SK-N-SH (cell line): ENCODE data around the gene GYPC. TPM values are rescaled to one million over a fixed set of nuclear protein-coding genes. Genes with fewer than 3 reads are reported as not detected.

ENCODE experiments used
- CTCF ChIA-PET: fragments of 300-600, 350-600 bp; formaldehyde crosslinking; extraction: SDS; loops from one replicate; lab custom pipeline; 2021; lab: Yijun Ruan, JAX
- POLR2A ChIA-PET: fragments of 350-600 bp; sonication (Branson Sonifier 250); formaldehyde crosslinking; extraction: SDS; loops from one replicate; lab custom pipeline; 2020; ENCODE audit warnings: antibody characterized with exemption, inconsistent platforms; lab: Yijun Ruan, JAX
- DNase-seq: peaks from one replicate; pipeline ENCODE4 v3.0.0; 2012
- H2AFZ ChIP-seq: fragments of 200-600 bp; sonication (generic); 2 replicates; pipeline ENCODE4 v1.8.1; 2016; ENCODE audit warnings: antibody characterized with exemption, mild to moderate bottlenecking, low read depth
- H3F3A ChIP-seq: fragments of 200-600 bp; sonication (generic); replicated peaks from 2 replicates; pipeline ENCODE3; 2016; ENCODE audit warnings: antibody characterized with exemption, mild to moderate bottlenecking; ENCODE audit not compliant: insufficient read depth
- H3K27ac ChIP-seq, 2 experiments: fragments of 200-500 bp in 1 of 2; fragments of 200-600 bp in 1 of 2; sonication (Bioruptor generic) in 1 of 2; sonication (generic), shearing (Covaris generic) in 1 of 2; 2 replicates each; pipeline versions ENCODE4 v1.5.1 to v1.6.1; 2014 to 2016; ENCODE audit warnings: low read depth in 2 of 2, inconsistent platforms in 1 of 2, low read length in 1 of 2, mild to moderate bottlenecking in 1 of 2, mixed read lengths in 1 of 2
- H3K27me3 ChIP-seq: fragments of 200-600 bp; sonication (generic), shearing (Covaris generic); 2 replicates; pipeline ENCODE4 v1.6.1; 2016; ENCODE audit warnings: mixed run types; ENCODE audit not compliant: insufficient read depth
- H3K36me3 ChIP-seq, 2 experiments: fragments of 200-500 bp in 1 of 2; fragments of 200-600 bp in 1 of 2; sonication (Bioruptor generic) in 1 of 2; sonication (generic) in 1 of 2; replicated peaks in 1 of 2; 2 replicates each; pipeline versions ENCODE3 to v1.5.1; 2014 to 2016; ENCODE audit warnings: low read length in 1 of 2, mild to moderate bottlenecking in 1 of 2; ENCODE audit not compliant: insufficient read depth in 2 of 2, control insufficient read depth in 1 of 2
- H3K4me1 ChIP-seq, 2 experiments: fragments of 200-500 bp in 1 of 2; fragments of 200-600 bp in 1 of 2; sonication (Bioruptor generic) in 1 of 2; sonication (generic), shearing (Covaris generic) in 1 of 2; 2 replicates each; pipeline versions ENCODE4 v1.5.1 to v1.6.1; 2014 to 2016; ENCODE audit warnings: low read depth in 1 of 2, low read length in 1 of 2, mixed run types in 1 of 2; ENCODE audit not compliant: insufficient read depth in 2 of 2, control insufficient read depth in 1 of 2
- H3K4me2 ChIP-seq: fragments of 200-600 bp; sonication (generic), shearing (Covaris generic); 2 replicates; pipeline ENCODE4 v1.6.1; 2017; ENCODE audit warnings: mixed run types
- H3K4me3 ChIP-seq, 2 experiments: fragments of 200-500 bp in 1 of 2; fragments of 200-600 bp in 1 of 2; sonication (Bioruptor generic) in 1 of 2; sonication (generic), shearing (Covaris generic) in 1 of 2; 2 replicates each; pipeline versions ENCODE4 v1.5.1 to v1.8.1; 2014 to 2016; ENCODE audit warnings: low read depth in 2 of 2, inconsistent platforms in 1 of 2, low read length in 1 of 2, mild to moderate bottlenecking in 1 of 2, mixed read lengths in 1 of 2, moderate library complexity in 1 of 2
- H3K79me2 ChIP-seq: fragments of 200-600 bp; sonication (generic); 2 replicates; pipeline ENCODE4 v1.8.1; 2017; ENCODE audit warnings: mild to moderate bottlenecking; ENCODE audit not compliant: insufficient read depth
- H3K9ac ChIP-seq: fragments of 200-600 bp; sonication (generic); 2 replicates; pipeline ENCODE4 v1.6.1; 2017; ENCODE audit warnings: mixed run types
- H3K9me2 ChIP-seq: fragments of 200-600 bp; sonication (generic); 2 replicates; pipeline ENCODE4 v1.6.1; 2017; ENCODE audit warnings: mixed run types
- H3K9me3 ChIP-seq: fragments of 200-600 bp; sonication (generic); 2 replicates; pipeline ENCODE4 v1.6.1; 2017; ENCODE audit warnings: mixed run types, mild to moderate bottlenecking, moderate library complexity
- H4K20me1 ChIP-seq: fragments of 200-600 bp; sonication (generic); 2 replicates; pipeline ENCODE4 v1.6.1; 2017; ENCODE audit warnings: mild to moderate bottlenecking, mixed run types; ENCODE audit not compliant: insufficient read depth
- ELF1 ChIP-seq: IDR thresholded peaks from 2 replicates; pipeline ENCODE4 v1.4.0; 2012
- EP300 ChIP-seq, 2 experiments: IDR thresholded peaks; 2 replicates each; pipeline versions ENCODE4 v1.4.0 to v1.6.1; 2012; ENCODE audit warnings: borderline replicate concordance in 1 of 2, low read depth in 1 of 2, low read length in 1 of 2
- EZH2phosphoT487 ChIP-seq: fragments of 200-600 bp; sonication (generic); IDR thresholded peaks from 2 replicates; pipeline ENCODE4 v1.6.1; 2017; ENCODE audit warnings: low read depth, mixed run types, mild to moderate bottlenecking, antibody characterized with exemption, moderate library complexity, borderline replicate concordance
- FOXJ3 ChIP-seq: sonication (generic); formaldehyde crosslinking; IDR thresholded peaks from 2 replicates; pipeline ENCODE4 v1.5.1; 2020; ENCODE audit warnings: mild to moderate bottlenecking, missing genetic modification reagents
- GATA2 ChIP-seq: sonication (generic); formaldehyde crosslinking; IDR thresholded peaks from 2 replicates; pipeline ENCODE4 v1.5.0; 2020; ENCODE audit warnings: mild to moderate bottlenecking, missing genetic modification reagents
- POLR2AphosphoS5 ChIP-seq: IDR thresholded peaks from 2 replicates; pipeline ENCODE4 v1.6.1; 2012; ENCODE audit warnings: low read depth, low read length
- RCOR1 ChIP-seq: fragments of 150-350 bp; IDR thresholded peaks from 2 replicates; pipeline ENCODE4 v1.6.1; 2017; ENCODE audit warnings: antibody characterized with exemption, low read length
- TAF1 ChIP-seq: IDR thresholded peaks from 2 replicates; pipeline ENCODE4 v1.6.1; 2012; ENCODE audit warnings: low read depth, mild to moderate bottlenecking, low read length, moderate library complexity, borderline replicate concordance
- TEAD4 ChIP-seq: IDR thresholded peaks from 2 replicates; pipeline ENCODE4 v1.4.0; 2012; ENCODE audit warnings: mild to moderate bottlenecking, borderline replicate concordance; ENCODE audit not compliant: insufficient read depth
- WGBS: methylation state at CpG from one replicate; pipeline ENCODE4 v1.1.6; 2017; ENCODE audit warnings: low lambda C conversion rate; 5-methylcytosine and 5-hydroxymethylcytosine counted together
- polyA plus RNA-seq, 3 experiments: library from polyadenylated mRNA; depleted of rRNA; stranded (reverse); fragments of >200 nt; gene quantifications; 2 replicates each; pipeline ENCODE4 v1.2.3, GENCODE V29; 2012
- TF ChIP-seq, protein P1 (sequence below): fragments of 150-350 bp; IDR thresholded peaks from 2 replicates; pipeline ENCODE4 v1.6.1; 2016; ENCODE audit warnings: mild to moderate bottlenecking, low read depth, low read length
- TF ChIP-seq, protein P2 (sequence below): IDR thresholded peaks from 2 replicates; pipeline ENCODE4; 2012
- TF ChIP-seq, protein P3 (sequence below): IDR thresholded peaks from 2 replicates; pipeline ENCODE4 v1.6.1; 2012; ENCODE audit warnings: mild to moderate bottlenecking, low read depth, low read length, moderate library complexity
- TF ChIP-seq, protein P4 (sequence below): IDR thresholded peaks from 2 replicates; pipeline ENCODE4 v1.4.0; 2012; ENCODE audit warnings: low read depth

The GYPC gene
- polyA plus RNA-seq, 1 of the 3 experiments (the other 2 are of a cell fraction) = not detected

DNA sequence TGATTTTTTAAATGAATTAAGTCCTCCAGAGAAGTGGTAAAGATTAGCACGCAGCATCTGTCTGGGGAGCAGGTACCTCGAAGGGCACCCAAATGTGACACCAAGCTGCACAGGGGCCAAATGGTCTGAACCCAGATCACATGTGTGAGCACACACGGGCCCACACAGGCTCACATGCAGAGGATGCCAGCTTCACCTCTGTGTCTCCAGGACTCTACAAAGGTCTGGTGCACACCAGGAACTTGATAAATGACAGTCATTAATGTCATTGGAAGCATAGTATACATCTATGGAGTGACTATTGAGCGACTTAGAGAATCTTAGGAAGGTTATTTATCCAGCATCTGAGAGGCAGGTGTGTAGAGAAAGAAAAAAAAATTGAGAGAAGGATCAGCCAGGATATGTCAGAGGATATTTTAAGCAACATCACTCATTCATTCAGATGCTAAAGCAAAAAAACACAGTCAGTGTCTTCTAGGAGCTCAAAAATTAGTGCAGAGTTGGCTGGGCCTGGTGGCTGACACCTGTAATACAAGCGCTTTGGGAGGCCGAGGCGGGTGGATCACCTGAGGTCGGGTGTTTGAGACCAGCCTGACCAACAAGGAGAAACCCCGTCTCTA is 23.2 kb downstream of the GYPC start:
- CTCF ChIA-PET = no interaction called here

More for the DNA sequence above, 23.2 kb downstream of the GYPC start:
- TF ChIP-seq TEAD4 (no peak), ELF1 (no peak), GATA2 (CRISPR knock-in tag) (no peak), FOXJ3 (no peak), EZH2phosphoT487 (no peak), EP300 (IDR thresholded peaks at IDR 0.05; ENCODE audit: borderline replicate concordance in 1 of 2, low read depth in 1 of 2, low read length in 1 of 2) (no peak), RCOR1 (no peak), TAF1 (no peak), POLR2AphosphoS5 (no peak)
- TF ChIP-seq, protein P1, sequence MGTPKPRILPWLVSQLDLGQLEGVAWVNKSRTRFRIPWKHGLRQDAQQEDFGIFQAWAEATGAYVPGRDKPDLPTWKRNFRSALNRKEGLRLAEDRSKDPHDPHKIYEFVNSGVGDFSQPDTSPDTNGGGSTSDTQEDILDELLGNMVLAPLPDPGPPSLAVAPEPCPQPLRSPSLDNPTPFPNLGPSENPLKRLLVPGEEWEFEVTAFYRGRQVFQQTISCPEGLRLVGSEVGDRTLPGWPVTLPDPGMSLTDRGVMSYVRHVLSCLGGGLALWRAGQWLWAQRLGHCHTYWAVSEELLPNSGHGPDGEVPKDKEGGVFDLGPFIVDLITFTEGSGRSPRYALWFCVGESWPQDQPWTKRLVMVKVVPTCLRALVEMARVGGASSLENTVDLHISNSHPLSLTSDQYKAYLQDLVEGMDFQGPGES = no peak
- TF ChIP-seq, protein P2, sequence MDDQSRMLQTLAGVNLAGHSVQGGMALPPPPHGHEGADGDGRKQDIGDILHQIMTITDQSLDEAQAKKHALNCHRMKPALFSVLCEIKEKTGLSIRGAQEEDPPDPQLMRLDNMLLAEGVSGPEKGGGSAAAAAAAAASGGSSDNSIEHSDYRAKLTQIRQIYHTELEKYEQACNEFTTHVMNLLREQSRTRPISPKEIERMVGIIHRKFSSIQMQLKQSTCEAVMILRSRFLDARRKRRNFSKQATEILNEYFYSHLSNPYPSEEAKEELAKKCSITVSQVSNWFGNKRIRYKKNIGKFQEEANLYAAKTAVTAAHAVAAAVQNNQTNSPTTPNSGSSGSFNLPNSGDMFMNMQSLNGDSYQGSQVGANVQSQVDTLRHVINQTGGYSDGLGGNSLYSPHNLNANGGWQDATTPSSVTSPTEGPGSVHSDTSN = no peak
- TF ChIP-seq, protein P3, sequence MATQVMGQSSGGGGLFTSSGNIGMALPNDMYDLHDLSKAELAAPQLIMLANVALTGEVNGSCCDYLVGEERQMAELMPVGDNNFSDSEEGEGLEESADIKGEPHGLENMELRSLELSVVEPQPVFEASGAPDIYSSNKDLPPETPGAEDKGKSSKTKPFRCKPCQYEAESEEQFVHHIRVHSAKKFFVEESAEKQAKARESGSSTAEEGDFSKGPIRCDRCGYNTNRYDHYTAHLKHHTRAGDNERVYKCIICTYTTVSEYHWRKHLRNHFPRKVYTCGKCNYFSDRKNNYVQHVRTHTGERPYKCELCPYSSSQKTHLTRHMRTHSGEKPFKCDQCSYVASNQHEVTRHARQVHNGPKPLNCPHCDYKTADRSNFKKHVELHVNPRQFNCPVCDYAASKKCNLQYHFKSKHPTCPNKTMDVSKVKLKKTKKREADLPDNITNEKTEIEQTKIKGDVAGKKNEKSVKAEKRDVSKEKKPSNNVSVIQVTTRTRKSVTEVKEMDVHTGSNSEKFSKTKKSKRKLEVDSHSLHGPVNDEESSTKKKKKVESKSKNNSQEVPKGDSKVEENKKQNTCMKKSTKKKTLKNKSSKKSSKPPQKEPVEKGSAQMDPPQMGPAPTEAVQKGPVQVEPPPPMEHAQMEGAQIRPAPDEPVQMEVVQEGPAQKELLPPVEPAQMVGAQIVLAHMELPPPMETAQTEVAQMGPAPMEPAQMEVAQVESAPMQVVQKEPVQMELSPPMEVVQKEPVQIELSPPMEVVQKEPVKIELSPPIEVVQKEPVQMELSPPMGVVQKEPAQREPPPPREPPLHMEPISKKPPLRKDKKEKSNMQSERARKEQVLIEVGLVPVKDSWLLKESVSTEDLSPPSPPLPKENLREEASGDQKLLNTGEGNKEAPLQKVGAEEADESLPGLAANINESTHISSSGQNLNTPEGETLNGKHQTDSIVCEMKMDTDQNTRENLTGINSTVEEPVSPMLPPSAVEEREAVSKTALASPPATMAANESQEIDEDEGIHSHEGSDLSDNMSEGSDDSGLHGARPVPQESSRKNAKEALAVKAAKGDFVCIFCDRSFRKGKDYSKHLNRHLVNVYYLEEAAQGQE = no peak
- TF ChIP-seq, protein P4, sequence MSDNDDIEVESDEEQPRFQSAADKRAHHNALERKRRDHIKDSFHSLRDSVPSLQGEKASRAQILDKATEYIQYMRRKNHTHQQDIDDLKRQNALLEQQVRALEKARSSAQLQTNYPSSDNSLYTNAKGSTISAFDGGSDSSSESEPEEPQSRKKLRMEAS = no peak
- Histone ChIP-seq H3K4me1 (no peaks in the 10 kb centered on the region; a peak in 1 of 4 replicates), H4K20me1 (no peaks in the 10 kb centered on the region), H3K4me2 (no peak overlapping the region), H3K4me3 (no peak overlapping the region), H2AFZ (no peak overlapping the region), H3F3A (no peaks in the 10 kb centered on the region), H3K9me3 (no peaks in the 10 kb centered on the region), H3K27me3 (no peaks in the 10 kb centered on the region), H3K36me3 (no peaks in the 10 kb centered on the region), H3K9ac (no peak overlapping the region), H3K9me2 (no peaks in the 10 kb centered on the region), H3K79me2 (no peaks in the 10 kb centered on the region), H3K27ac (no peak overlapping the region)
- no peak for DNase-seq
- POLR2A ChIA-PET = no interaction called here
- 26% methylated on average over 9 of the region's 9 CpGs for WGBS
